ENCODE data around the gene CAMTA1. TPM values are rescaled to one million over a fixed set of nuclear protein-coding genes. Genes with fewer than 3 reads are reported as not detected.

CAMTA1 gene
- total RNA-seq, 1 donor from 2014 or later, result 77.6 TPM

DNA sequence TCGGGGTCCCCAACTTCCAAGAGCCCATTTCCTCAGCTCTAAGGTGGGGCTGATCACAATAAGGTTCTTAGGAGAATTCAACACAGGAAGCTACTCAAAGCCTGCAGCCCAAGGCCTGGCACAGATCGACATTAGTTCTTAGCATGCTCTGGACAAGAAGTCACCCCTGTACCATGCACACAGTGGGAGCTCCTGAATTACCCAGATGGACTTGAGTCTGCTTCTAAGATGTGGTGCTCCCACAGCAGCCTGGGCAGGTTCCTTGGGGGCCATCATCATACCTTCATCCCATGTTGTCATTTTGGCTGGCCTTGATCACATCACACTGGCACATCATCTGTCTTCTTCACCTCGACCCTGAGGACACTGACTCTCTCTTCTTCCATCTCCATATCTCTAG, 832.6 kb downstream of the CAMTA1 start:
- Histone ChIP-seq H3K79me2 (ENCODE audit: insufficient read depth, low read length) (no peaks in the 10 kb centered on the region), H3K27me3 (ENCODE audit: insufficient read depth, low read length) (peaks cover 11% of the 10 kb centered on the region), H3K4me3 (ENCODE audit: insufficient read depth, low read depth, low read length) (no peak overlapping the region), H2AFZ (ENCODE audit: low read depth, low read length) (no peak overlapping the region), H3K27ac (ENCODE audit: low read depth, low read length) (no peak overlapping the region), H3K36me3 (ENCODE audit: insufficient read depth, low read length) (no peaks in the 10 kb centered on the region), H3K9me3 (ENCODE audit: insufficient read depth, low read depth, low read length) (no peaks in the 10 kb centered on the region), H3K9ac (ENCODE audit: low read length) (no peak overlapping the region), H3K4me2 (ENCODE audit: low read length) (no peak overlapping the region), H3K4me1 (ENCODE audit: insufficient read depth, low read length) (no peaks in the 10 kb centered on the region), H4K20me1 (ENCODE audit: insufficient read depth, low read length) (no peaks in the 10 kb centered on the region)
- Mint-ChIP-seq H3K36me3 (ENCODE audit: low read depth, unreplicated experiment) (peaks cover under 1% of the 10 kb centered on the region), H3K4me3 (ENCODE audit: unreplicated experiment) (no peak overlapping the region), H3K27ac (ENCODE audit: unreplicated experiment) (no peak overlapping the region), H3K27me3 (ENCODE audit: low read depth, unreplicated experiment) (peaks cover 68% of the 10 kb centered on the region), H3K9me3 (ENCODE audit: unreplicated experiment) (no peaks in the 10 kb centered on the region), H3K4me1 (ENCODE audit: low read depth, unreplicated experiment) (peaks cover 9% of the 10 kb centered on the region)
- DNase-seq (ENCODE audit: low read depth) (no peak), FAIRE-seq (no peak)
- TF ChIP-seq CTCF (IDR thresholded peaks at IDR 0.05; ENCODE audit: insufficient read depth, low read depth, low read length) (no peak), EZH2 (IDR thresholded peaks at IDR 0.05; ENCODE audit: insufficient read depth, low read length) (no peak)

- Histone ChIP-seq H3K79me2 (ENCODE audit: insufficient read depth, low read length) (no peaks in the 10 kb centered on the region), H3K27ac (ENCODE audit: low read depth, low read length) (no peak overlapping the region), H3K4me3 (ENCODE audit: insufficient read depth, low read depth, low read length) (no peak overlapping the region), H2AFZ (ENCODE audit: low read depth, low read length) (no peak overlapping the region), H3K4me2 (ENCODE audit: low read length) (no peak overlapping the region), H4K20me1 (ENCODE audit: insufficient read depth, low read length) (no peaks in the 10 kb centered on the region), H3K4me1 (ENCODE audit: insufficient read depth, low read length) (no peaks in the 10 kb centered on the region), H3K27me3 (ENCODE audit: insufficient read depth, low read length) (peaks cover 22% of the 10 kb centered on the region), H3K9ac (ENCODE audit: low read length) (no peak overlapping the region), H3K9me3 (ENCODE audit: insufficient read depth, low read depth, low read length) (no peaks in the 10 kb centered on the region), H3K36me3 (ENCODE audit: insufficient read depth, low read length) (no peaks in the 10 kb centered on the region)
- Mint-ChIP-seq H3K4me1 (ENCODE audit: low read depth, unreplicated experiment) (peaks cover 9% of the 10 kb centered on the region), H3K27ac (ENCODE audit: unreplicated experiment) (no peak overlapping the region), H3K4me3 (ENCODE audit: unreplicated experiment) (no peak overlapping the region), H3K36me3 (ENCODE audit: low read depth, unreplicated experiment) (peaks cover 1% of the 10 kb centered on the region), H3K27me3 (ENCODE audit: low read depth, unreplicated experiment) (peaks cover 79% of the 10 kb centered on the region), H3K9me3 (ENCODE audit: unreplicated experiment) (peaks cover 4% of the 10 kb centered on the region)
- TF ChIP-seq CTCF (IDR thresholded peaks at IDR 0.05; ENCODE audit: insufficient read depth, low read depth, low read length) (no peak), EZH2 (IDR thresholded peaks at IDR 0.05; ENCODE audit: insufficient read depth, low read length) (no peak)
- no peak for FAIRE-seq
- DNase-seq (ENCODE audit: low read depth), result no peak
These were observed 834.9 kb downstream of the CAMTA1 start for GRCh38 chr1:7620196-7620595.

DNA sequence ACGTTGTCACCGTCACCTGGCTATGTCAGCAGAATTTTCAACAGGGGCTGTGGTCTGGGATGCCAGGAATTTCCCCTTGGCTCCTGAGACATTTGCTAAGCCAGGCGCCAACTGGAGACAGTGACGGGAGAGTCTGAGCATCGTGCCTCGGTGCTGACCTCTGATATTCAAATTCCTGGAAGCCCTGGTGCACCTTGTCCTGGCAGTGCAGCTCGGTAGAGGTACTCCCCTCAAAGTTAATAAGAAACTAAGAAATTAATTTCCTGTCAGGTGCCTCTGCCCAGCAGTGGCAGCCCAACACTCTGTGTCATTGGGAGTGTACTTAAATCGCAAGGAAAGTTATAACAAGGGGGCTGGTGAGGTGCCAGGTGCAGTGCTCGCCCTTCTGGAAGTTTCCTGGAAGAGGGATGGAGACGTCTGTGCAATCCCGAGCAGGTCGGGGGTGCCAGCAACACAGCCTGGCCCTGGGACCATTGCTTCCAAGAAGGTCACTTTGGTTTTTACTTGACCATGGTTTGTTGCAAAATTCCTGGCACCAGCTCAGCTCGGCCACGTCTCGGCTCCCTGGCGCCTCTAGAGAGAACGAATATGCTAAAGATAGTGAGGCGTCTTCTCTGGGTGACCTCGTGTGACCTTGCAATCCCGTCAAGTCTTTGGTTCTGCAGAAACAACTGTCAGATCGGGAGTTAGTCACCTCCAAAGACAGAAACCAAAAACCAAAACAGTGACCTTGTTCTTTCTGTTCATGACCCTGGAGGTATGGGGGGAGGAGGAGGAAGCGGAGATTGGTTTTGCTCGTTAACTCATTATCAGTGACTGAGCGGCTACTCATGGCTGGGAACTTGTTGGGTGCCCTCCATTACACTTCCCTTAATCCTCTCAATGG, 836.3 kb downstream of the CAMTA1 start:
- H3K4me1 ChIP-seq (ENCODE audit: insufficient read depth, low read length), result no peaks in the 10 kb centered on the region
- peaks cover 86% of the 10 kb centered on the region for H3K27me3 Mint-ChIP-seq (ENCODE audit: low read depth, unreplicated experiment)
- H3K4me3 Mint-ChIP-seq (ENCODE audit: unreplicated experiment), result no peak overlapping the region
- H3K9ac ChIP-seq (ENCODE audit: low read length), result no peak overlapping the region
- no peaks in the 10 kb centered on the region for H3K9me3 ChIP-seq (ENCODE audit: insufficient read depth, low read depth, low read length)
- no peak overlapping the region for H3K4me2 ChIP-seq (ENCODE audit: low read length)
- no peaks in the 10 kb centered on the region for H3K79me2 ChIP-seq (ENCODE audit: insufficient read depth, low read length)
- H3K9me3 Mint-ChIP-seq (ENCODE audit: unreplicated experiment), result peaks cover 4% of the 10 kb centered on the region
- H3K27me3 ChIP-seq (ENCODE audit: insufficient read depth, low read length), result peaks cover 31% of the 10 kb centered on the region
- H3K36me3 ChIP-seq (ENCODE audit: insufficient read depth, low read length), result no peaks in the 10 kb centered on the region
- no peak overlapping the region for H2AFZ ChIP-seq (ENCODE audit: low read depth, low read length)
- no peak for FAIRE-seq
- no peak for DNase-seq (ENCODE audit: low read depth)
- TF ChIP-seq CTCF (IDR thresholded peaks at IDR 0.05; ENCODE audit: insufficient read depth, low read depth, low read length) (no peak), EZH2 (IDR thresholded peaks at IDR 0.05; ENCODE audit: insufficient read depth, low read length) (no peak)
- H3K4me3 ChIP-seq (ENCODE audit: insufficient read depth, low read depth, low read length), result no peak overlapping the region
- no peak overlapping the region for H3K27ac ChIP-seq (ENCODE audit: low read depth, low read length)
- no peaks in the 10 kb centered on the region for H4K20me1 ChIP-seq (ENCODE audit: insufficient read depth, low read length)
- peaks cover 7% of the 10 kb centered on the region for H3K4me1 Mint-ChIP-seq (ENCODE audit: low read depth, unreplicated experiment)
- H3K27ac Mint-ChIP-seq (ENCODE audit: unreplicated experiment), result no peak overlapping the region
- H3K36me3 Mint-ChIP-seq (ENCODE audit: low read depth, unreplicated experiment), result peaks cover 1% of the 10 kb centered on the region

Data from astrocyte (in vitro differentiated cells and primary cell).